GM12891 (cell line): ENCODE results near the gene DCDC1.

Experiments used
- DNase-seq: peaks from one replicate; pipeline ENCODE4 v3.0.0; 2011; ENCODE audit warnings: low spot score; ENCODE audit not compliant: insufficient read length
- FAIRE-seq: peaks from 2 replicates; lab custom pipeline; 2011; peaks lifted over from hg19 to GRCh38; lab: Jason Lieb, UNC
- PAX5 ChIP-seq: IDR thresholded peaks from 2 replicates; pipeline ENCODE4 v1.6.1; 2011; ENCODE audit warnings: low read length, moderate library complexity, mild to moderate bottlenecking; ENCODE audit not compliant: insufficient read depth, severe bottlenecking
- POLR2A ChIP-seq: IDR thresholded peaks from 2 replicates; pipeline ENCODE4 v1.6.1; 2011; ENCODE audit warnings: low read depth, low read length, control low read depth
- POLR2AphosphoS5 ChIP-seq: IDR thresholded peaks from 2 replicates; pipeline ENCODE4 v1.6.1; 2011; ENCODE audit warnings: low read depth, low read length, control low read depth
- POU2F2 ChIP-seq: IDR thresholded peaks from 2 replicates; pipeline ENCODE4 v1.6.1; 2011; ENCODE audit warnings: low read depth, mild to moderate bottlenecking, control low read depth, low read length, moderate library complexity
- SPI1 ChIP-seq: IDR thresholded peaks from 2 replicates; pipeline ENCODE4 v1.6.1; 2011; ENCODE audit warnings: low read depth, low read length, control low read depth
- TAF1 ChIP-seq: IDR thresholded peaks from 2 replicates; pipeline ENCODE4 v1.6.1; 2011; ENCODE audit warnings: low read depth, low read length, control low read depth

DCDC1 gene

DNA sequence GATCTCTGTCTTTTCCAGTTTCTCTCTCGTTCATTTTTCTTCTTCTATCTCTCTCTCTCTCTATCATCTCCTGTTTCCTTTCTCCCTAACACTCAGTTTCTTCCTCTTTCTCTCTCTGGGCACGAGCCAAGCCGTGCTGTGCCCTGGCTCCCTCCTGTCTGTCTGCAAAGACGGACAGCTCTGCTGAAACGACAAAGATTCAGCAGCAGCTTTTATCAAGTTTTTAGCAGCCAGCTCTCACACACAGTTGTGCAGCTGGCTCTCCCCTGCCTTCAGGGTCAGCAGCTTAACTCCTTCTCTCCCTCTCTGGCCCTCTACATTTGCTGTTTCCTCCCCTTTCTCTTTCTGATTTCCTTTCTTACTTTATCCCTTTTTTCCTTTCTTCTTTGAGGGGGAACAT lies 431.4 kb downstream of the DCDC1 start:
- DNase-seq (no peak), FAIRE-seq (no peak)
- TF ChIP-seq POU2F2 (no peak), SPI1 (no peak), PAX5 (no peak), POLR2AphosphoS5 (no peak), TAF1 (no peak), POLR2A (no peak)

DNA sequence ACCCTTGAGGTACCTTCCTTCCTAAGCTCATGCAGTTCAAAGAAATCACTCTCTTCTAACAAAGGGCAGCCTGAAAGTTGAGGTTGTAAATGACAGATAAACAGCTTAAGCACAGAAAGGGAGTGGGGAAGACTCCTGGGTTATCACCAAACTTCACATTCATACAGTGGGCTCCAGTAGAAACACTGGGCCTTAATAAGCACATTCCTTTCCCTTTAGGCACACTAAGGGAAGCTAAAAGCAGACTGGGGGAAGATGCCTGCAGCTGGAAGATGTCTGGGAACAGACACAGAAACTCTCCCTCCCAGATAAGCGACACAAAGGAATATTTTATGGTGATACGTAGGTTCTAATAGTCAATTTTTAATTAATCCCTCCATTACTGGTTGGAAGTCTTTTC lies 433.0 kb downstream of the DCDC1 start:
- no peak for TF ChIP-seq POU2F2
- no peak for TF ChIP-seq SPI1
- no peak for TF ChIP-seq PAX5
- no peak for TF ChIP-seq TAF1
- no peak for TF ChIP-seq POLR2A
- TF ChIP-seq POLR2AphosphoS5, result no peak
- FAIRE-seq, result no peak
- no peak for DNase-seq

DNA sequence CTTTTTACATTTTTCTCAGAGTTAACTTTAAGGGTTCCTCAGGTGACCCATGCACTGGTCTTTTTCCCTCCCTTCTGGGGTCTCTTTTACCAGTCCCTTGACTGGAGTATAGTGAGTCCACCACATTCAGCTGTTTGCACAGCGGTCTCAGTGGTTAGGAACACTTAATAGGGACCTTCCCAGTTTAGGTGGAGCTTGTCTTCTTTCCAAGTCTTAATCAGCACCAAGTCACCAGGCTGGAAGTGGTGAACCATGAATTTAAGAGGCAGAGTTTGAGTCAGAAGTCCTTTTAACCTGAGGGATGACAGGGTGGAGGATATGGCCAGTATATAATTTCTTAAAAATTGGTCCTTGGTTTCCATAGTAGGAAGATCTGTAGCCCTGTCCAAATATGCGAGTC lies 433.7 kb downstream of the DCDC1 start:
- DNase-seq (no peak), FAIRE-seq (no peak)
- TF ChIP-seq POU2F2 (no peak), PAX5 (no peak), POLR2AphosphoS5 (no peak)

DNA sequence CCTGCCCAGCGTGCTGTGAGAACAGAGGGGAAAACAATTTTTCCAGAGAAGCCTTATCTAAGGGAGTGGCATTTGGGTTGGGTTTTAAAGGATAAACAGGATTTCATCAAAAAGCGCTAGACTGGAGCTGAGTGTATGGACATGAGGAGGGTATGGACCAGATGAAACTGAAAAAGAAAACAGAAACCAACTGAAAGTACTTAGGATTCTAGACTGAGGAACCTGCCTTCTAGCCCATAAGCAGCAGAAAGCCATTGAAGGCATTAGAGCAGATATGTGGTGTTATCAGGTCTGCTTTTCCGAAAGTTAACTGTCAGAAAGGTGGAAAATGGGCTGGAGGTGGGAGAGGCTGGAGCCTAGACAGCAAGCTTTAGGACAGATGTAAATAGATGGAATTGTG lies 443.4 kb downstream of the DCDC1 start:
- no peak for DNase-seq
- TF ChIP-seq POLR2AphosphoS5, result no peak
- TF ChIP-seq POU2F2, result no peak
- no peak for TF ChIP-seq TAF1
- TF ChIP-seq SPI1, result no peak
- no peak for TF ChIP-seq PAX5
- TF ChIP-seq POLR2A, result no peak
- FAIRE-seq, result no peak

DNA sequence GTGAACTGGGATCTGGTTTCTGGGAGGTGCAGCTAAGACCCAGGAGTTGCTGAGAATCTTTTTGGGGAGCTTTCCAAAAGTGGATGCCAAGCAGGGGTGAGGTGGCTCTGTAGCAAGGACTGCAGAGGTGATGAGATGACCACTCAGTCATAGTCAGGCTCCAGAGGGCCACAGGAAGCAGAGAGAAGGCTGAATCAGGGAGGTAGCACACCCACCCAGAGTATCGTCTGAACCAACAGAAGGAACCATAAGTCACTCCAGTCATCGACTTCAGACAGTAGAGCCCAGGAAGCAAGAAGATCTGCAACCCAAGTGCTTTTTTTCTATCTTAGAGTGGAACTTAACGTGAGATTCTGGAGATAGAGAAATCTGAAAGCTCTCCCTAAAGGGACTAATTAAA lies 447.7 kb downstream of the DCDC1 start:
- no peak for FAIRE-seq
- no peak for TF ChIP-seq SPI1
- no peak for TF ChIP-seq PAX5
- TF ChIP-seq POU2F2, result no peak
- no peak for TF ChIP-seq TAF1
- no peak for TF ChIP-seq POLR2AphosphoS5
- TF ChIP-seq POLR2A, result no peak
- DNase-seq, result no peak

DNA sequence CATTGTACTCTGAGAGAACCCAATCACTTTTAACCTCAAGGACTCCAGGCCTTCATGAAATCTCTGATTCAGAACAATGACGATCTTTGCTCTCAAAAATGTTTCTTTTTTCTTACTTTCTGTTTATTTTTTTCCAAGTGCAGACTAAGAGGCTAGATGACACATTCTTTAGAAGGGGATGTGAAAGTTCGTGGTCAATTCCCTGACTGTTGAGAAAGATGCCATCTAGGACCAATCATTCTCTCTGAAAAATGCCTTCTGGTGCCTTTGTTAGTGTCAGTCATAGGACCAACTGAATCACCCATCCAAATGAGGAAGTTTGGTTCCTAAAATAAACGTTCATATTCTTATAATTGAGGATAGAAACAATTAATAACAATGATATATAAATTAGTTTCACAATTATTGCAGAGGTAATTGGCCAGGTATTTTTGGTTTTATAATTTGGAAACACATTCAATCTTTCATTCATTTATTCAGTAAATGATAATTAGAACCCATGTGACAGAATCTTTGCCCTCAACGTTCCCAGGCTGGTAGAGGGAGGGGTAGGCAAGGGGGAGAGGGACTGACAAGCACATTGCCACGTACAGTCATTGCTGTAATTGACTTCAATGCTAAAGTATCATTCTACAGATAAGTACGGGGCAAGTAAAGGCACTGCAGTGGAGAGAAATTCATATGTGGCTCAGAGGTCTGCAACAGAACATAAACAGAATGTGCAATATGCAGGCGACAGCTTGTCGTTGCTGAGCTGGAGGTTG lies 450.0 kb downstream of the DCDC1 start:
- peak; percentile 47 for FAIRE-seq
- TF ChIP-seq SPI1 (peak; percentile 81), POLR2A (no peak), POLR2AphosphoS5 (no peak), PAX5 (no peak), TAF1 (no peak), POU2F2 (no peak)
- no peak for DNase-seq

DNA sequence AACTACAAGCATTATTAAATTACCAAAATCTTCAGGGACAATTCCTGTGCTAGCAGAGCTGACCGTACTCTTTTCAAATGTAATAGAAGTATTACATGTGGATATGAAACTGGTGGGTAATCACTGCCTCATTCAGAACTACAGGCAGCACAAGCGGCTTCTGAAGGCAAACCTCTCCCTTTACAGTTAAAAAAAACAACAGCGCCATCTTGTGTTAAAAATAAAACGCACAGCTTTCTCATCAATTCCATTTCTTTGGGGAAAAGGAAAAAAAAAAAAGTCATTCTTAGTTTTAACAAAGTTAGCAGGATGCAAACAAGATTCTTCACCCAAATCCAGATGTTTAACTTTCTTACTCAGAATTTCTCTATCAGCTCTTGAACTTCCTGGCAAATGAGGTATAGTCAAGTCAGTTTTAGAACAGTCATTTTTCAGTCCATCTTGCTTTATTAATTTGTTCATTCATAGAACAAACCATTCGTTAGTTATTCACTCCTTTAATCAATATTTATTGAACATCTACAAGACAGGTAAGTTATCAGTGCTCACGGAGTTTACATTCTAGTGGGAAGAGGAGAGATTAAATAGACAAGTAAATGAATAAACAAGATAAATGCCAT lies 451.6 kb downstream of the DCDC1 start:
- FAIRE-seq, result peak; percentile 16
- peak; percentile 7 for DNase-seq
- TF ChIP-seq POLR2A (no peak), SPI1 (no peak), PAX5 (no peak), POU2F2 (no peak), TAF1 (no peak), POLR2AphosphoS5 (no peak)

DNA sequence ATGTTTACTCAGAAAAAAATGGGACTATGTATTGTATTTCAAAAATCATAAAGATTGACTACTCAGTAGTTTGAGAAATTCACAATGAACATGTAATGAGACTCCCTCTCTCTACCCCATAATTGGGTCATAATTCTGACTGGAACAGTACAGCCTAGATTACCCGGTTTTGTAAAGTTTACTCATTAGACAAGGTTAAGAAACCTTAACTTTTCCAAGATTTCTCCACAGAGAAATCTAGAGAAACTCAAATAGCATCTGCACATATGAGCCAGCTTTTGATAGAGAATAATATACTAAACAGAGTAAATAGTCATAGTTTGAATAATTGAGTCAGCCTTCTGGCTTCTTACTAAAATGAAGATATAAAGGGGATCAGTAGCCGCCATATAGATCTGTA lies 452.3 kb downstream of the DCDC1 start:
- DNase-seq, result no peak
- TF ChIP-seq TAF1 (no peak), POU2F2 (no peak), SPI1 (no peak), PAX5 (no peak), POLR2A (no peak), POLR2AphosphoS5 (no peak)
- FAIRE-seq, result no peak

DNA sequence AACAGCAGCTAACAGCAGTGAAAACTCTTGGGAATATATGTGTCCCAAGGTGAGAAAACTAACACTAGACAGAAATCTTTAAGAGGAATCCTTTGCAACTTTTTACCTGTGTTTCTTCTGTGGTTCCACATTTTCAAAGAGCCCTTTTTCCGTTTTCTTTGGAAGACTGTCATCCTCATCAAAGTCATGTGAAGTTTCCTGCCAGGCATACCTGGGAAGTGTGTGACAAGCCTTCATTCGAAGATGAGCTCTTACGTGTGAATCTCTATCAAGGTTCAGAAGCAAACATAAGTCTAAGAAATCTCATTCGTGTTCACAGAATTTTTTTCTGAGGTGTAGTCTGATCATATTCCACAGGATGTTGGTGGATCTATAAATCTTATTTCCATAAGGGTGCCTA lies 452.8 kb downstream of the DCDC1 start:
- no peak for DNase-seq
- TF ChIP-seq SPI1, result no peak
- no peak for TF ChIP-seq POLR2A
- TF ChIP-seq PAX5, result no peak
- no peak for TF ChIP-seq POLR2AphosphoS5
- no peak for TF ChIP-seq POU2F2
- no peak for TF ChIP-seq TAF1
- FAIRE-seq, result no peak

DNA sequence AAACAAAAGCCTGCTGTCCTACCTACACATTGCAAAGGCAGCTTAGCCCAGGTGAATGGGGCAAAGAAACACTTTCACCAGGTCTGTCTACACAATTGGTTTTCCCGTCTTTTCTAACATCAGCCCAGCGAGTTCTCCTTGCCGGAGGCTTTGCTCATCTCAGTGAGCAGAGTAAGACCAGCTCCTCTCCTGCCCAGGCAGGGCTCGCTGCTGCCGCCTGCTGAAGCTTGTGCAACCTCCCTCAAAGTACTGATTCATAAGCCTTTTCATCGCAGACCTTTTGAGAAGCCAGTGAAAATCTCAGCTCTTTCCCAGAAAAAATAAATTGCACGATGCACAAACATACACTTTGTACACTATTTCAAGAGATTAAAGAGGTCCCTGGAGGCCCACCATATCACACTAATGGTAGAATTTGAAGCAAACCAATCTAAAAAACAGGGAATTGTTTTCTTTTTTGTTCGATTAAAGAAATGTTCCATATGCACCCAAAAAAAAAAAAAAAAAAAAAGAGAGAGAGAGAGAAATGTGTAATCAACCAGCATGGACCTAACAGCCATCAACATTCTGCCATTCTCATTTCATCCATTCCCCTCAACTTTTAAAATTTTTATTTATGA lies 455.3 kb downstream of the DCDC1 start:
- DNase-seq (no peak), FAIRE-seq (no peak)
- no peak for TF ChIP-seq POLR2AphosphoS5
- no peak for TF ChIP-seq TAF1
- no peak for TF ChIP-seq SPI1
- no peak for TF ChIP-seq POU2F2
- no peak for TF ChIP-seq POLR2A
- TF ChIP-seq PAX5, result no peak
